Stimulated activated naive CD8-positive, alpha-beta T cell treated with anti-CD3 and anti-CD28 coated beads, Interleukin-15, amount 100 ng/mL, for 72 hours (primary cell): ENCODE measurements around the gene WDTC1.

Experiments
- ATAC-seq: fragments of 150-1000 bp; cut with Tn5 transposase; 2 replicates; pipeline ENCODE4 v1.10.0; 2021; ENCODE audit warnings: mild to moderate bottlenecking, moderate library complexity
- DNase-seq, 2 donors: peaks; one replicate each; pipeline ENCODE4 v3.0.0; 2021 to 2022
- H3K27ac Mint-ChIP-seq, 2 donors: one replicate each; pipeline ENCODE4 v1.8.0; 2022; ENCODE audit warnings: mild to moderate bottlenecking in 2 of 2, mixed read lengths in 2 of 2, moderate library complexity in 2 of 2
- H3K27me3 Mint-ChIP-seq: one replicate; pipeline ENCODE4 v1.8.0; 2022; ENCODE audit warnings: mixed read lengths
- H3K4me1 Mint-ChIP-seq: one replicate; pipeline ENCODE4 v1.8.0; 2022; ENCODE audit warnings: mild to moderate bottlenecking, mixed read lengths
- H3K4me3 Mint-ChIP-seq, 2 donors: one replicate each; pipeline ENCODE4 v1.8.0; 2022; ENCODE audit warnings: mild to moderate bottlenecking in 2 of 2, mixed read lengths in 2 of 2, moderate library complexity in 1 of 2
- H3K9me3 Mint-ChIP-seq, 2 donors: one replicate each; pipeline ENCODE4 v1.8.0; 2022; ENCODE audit warnings: mixed read lengths in 2 of 2

The WDTC1 gene

DNA sequence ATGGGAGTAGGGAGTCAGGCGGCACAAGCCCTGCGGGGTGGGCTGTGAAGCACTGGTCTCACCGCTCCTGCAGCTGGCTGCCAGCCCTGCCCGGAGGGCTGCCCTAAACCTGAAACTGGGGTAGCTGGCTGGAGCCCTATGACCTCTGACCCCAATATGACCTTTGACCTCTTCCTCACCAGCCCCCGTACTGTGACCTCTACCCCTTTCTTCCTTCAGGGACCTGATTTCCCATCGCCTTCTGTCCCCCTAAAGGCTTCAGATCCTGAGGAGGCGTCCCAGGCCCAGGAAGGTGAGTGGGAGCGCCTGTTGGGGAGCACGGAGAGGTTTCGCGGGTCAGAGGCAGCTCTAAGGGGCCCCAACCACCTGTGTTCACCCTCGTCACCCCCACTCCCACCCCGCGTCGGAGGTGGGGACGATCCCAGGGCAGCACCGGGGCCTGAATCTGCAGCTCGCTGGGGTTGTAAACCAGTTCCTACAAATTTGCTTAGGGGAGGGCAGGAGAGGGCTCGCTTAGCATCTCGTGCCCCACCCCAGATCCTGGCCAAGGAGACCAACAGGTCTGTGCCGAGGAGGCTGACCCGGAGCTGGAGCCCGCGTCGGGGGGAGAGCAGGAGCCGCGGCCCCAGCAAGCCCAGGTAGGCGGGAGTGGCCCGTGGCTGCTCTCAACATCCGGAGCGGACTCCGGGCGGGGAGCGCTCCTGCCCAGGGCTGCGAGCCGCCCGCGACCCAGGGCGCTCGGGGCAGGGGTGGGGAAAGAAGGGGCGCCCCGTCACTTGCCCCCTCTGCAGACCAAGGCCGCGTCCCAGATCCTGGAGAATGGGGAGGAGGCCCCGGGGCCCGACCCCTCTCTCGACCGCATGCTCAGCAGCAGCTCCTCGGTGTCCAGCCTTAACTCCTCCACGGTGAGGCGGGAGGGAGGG lies 114.7 kb downstream of the WDTC1 start:
- H3K9me3 Mint-ChIP-seq: no peaks in the 10 kb centered on the region
- ATAC-seq (peak; percentile 61), DNase-seq (no peak)
- H3K27ac Mint-ChIP-seq: no peak overlapping the region
- no peaks in the 10 kb centered on the region for H3K27me3 Mint-ChIP-seq
- peak overlapping the region in 1 of 2 donors; percentile 79 for H3K4me3 Mint-ChIP-seq
- H3K4me1 Mint-ChIP-seq: peaks cover 27% of the 10 kb centered on the region

DNA sequence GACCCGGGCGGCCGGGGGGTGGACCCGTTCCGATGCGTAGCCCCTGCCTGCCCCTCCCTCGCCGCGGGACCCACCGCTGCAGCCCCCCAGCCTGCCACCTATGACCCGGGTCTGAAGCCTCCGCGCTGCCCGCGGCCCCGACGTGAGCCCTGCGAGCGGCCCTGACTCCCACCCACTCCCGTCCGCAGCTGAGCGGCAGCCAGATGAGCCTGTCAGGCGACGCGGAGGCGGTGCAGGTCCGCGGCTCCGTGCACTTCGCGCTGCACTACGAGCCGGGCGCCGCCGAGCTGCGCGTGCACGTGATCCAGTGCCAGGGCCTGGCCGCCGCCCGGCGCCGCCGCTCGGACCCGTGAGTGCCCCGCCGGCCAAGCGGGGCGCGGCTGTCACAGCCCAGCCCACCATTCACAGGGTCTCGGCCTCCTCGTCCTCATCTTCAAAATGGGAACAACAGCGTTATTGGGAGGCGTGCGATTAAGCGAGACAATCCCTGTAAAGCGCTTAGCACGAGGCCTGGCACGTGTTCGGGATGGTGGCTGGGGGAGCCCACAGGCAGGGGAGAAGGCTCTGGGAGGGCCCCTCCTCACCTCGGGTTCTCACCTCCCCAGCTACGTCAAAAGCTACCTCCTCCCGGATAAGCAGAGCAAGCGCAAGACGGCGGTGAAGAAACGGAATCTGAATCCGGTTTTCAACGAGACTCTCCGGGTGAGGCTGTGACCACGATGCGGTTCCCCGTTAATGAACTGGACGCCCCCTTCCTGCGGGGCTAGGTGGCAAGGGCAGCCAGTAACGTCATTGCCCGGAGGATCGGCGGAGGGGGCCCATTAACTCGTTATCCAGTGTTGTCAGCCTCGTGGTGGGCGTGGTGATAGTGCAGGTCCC lies 115.6 kb downstream of the WDTC1 start:
- Mint-ChIP-seq H3K27ac (no peak overlapping the region), H3K27me3 (no peaks in the 10 kb centered on the region), H3K4me3 (peak overlapping the region in 1 of 2 donors; percentile 41), H3K4me1 (peaks cover 21% of the 10 kb centered on the region), H3K9me3 (no peaks in the 10 kb centered on the region)
- DNase-seq (no peak), ATAC-seq (peak; percentile 41)

DNA sequence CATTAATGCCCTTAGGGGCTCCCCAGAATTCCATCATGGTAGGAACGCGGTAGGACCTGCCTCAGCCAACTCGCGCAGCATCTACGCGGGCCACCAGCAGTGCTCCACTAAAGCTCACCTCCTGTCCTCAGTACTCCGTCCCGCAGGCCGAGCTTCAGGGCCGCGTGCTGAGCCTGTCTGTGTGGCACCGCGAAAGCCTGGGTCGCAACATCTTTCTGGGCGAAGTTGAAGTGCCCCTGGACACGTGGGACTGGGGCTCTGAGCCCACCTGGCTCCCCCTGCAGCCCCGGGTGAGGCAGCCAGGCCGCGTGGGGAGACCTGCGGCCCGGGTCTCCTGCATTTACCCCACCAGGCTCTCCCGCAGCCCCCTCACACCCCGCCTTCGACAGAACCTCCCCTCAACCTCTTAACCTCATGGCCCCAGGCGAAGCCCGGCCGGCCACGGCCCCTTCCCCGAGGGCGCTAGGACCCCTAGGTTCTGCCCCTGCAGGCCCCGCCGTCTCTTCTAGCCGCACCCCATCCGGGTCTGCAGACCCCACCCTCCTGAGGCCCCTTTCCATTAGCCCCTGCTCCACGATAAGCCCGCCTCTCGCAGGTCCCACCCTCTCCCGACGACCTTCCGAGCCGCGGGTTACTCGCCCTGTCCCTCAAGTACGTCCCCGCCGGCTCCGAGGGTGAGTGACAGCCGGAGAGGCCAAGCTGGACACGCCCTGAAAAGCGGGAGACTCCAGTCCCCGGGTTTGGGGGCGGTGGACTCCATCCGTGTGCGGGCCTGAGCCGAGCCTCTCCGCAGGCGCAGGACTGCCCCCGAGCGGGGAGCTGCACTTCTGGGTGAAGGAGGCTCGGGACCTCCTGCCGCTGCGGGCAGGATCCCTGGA lies 116.5 kb downstream of the WDTC1 start:
- ATAC-seq (no peak), DNase-seq (no peak)
- Mint-ChIP-seq H3K27ac (peak overlapping the region in 1 of 2 donors; percentile 63), H3K9me3 (no peaks in the 10 kb centered on the region), H3K4me1 (peaks cover 21% of the 10 kb centered on the region), H3K27me3 (no peaks in the 10 kb centered on the region), H3K4me3 (no peak overlapping the region)

DNA sequence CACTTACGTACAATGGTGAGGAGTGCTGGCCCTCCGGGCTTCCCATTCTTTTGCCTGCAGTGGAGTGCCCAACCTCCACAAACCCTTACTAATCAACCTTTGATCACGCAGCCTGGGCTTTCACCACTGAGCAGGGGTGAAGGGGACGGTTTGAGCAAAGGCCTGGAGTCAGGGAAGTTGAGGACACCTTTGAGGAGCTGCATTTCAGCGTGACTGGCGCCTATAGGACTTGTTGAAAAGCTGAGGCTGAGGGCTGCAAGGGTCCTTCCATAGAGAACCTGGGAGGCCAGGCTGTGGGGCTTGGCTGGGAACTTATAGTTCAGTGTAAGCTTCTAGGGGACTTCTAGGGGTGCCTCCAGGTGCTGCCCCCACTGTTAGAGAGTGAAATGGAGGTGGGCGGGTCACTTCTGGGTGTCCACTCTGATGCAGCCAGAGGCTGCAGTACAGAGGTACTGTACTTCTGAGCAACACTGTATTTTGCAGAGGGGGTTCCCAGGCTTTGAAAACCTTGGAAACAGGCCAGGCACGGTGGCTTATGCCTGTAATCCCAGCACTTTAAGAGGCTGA lies 117.2 kb downstream of the WDTC1 start:
- DNase-seq: no peak
- Mint-ChIP-seq H3K27me3 (no peaks in the 10 kb centered on the region), H3K4me3 (no peak overlapping the region), H3K27ac (peak overlapping the region in 1 of 2 donors; percentile 63), H3K4me1 (peaks cover 24% of the 10 kb centered on the region), H3K9me3 (no peaks in the 10 kb centered on the region)
- ATAC-seq: no peak

DNA sequence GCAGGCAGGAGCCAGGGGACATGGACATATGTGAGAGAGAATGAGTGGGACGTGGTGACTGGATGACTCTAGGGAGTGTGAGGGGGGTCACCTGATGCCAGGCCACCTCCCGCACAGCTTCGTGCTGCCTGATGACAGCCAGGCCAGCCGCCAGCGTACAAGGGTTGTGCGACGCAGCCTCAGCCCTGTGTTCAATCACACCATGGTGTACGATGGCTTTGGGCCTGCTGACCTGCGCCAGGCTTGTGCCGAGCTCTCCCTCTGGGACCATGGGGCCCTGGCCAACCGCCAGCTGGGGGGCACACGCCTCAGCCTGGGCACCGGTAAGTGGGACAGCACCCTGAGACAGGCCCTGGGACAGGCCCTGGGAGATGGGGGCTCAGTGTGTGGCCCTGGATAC lies 118.7 kb downstream of the WDTC1 start:
- H3K9me3 Mint-ChIP-seq: no peaks in the 10 kb centered on the region
- H3K4me1 Mint-ChIP-seq: peaks cover 39% of the 10 kb centered on the region
- H3K4me3 Mint-ChIP-seq: no peak overlapping the region

DNA sequence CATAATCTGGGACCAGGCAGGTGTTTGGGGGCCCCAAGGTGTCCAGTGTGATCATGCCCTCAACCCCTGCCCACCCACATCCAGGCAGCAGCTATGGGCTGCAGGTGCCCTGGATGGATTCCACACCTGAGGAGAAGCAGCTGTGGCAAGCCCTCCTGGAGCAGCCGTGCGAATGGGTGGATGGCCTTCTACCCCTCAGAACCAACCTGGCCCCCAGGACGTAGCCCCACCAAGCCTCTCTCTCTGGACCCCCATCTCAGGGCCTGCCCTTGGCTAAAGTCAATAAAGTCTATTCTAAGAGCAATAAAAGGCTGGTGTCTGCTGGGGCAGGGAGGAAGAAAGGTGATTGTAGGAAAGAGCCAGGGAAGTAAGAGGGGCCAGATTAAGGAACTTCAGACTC lies 119.2 kb downstream of the WDTC1 start:
- Mint-ChIP-seq H3K9me3 (no peaks in the 10 kb centered on the region), H3K27me3 (peaks cover under 1% of the 10 kb centered on the region), H3K4me3 (no peak overlapping the region), H3K27ac (no peak overlapping the region), H3K4me1 (peaks cover 40% of the 10 kb centered on the region)
- ATAC-seq: no peak
- DNase-seq: no peak

More for the DNA sequence above, 118.7 kb downstream of the WDTC1 start:
- no peak for ATAC-seq
- H3K27me3 Mint-ChIP-seq: no peaks in the 10 kb centered on the region
- no peak for DNase-seq
- no peak overlapping the region for H3K27ac Mint-ChIP-seq

DNA sequence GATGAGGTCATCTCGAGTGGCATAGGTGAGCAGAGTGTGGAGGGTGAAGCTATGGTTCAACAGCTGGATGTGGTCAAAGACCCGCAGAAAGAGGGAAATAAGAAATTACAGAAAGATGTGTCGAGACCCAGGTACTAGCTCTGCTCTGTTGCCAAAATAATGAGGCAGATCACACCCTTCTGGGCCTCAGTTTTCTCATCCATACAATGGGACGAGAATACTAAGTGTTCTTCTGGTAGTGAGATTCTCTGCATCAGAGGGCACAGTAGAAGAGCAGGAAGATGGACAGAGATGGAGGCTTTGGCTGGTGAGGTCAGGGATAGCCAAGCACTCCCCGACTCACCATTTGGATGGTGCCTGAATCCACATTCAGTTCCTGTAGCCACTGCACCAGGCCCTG lies 121.3 kb downstream of the WDTC1 start:
- Mint-ChIP-seq H3K4me1 (peaks cover 52% of the 10 kb centered on the region), H3K4me3 (peak overlapping the region in 1 of 2 donors; percentile 32), H3K9me3 (no peaks in the 10 kb centered on the region), H3K27me3 (peaks cover 8% of the 10 kb centered on the region), H3K27ac (peak overlapping the region in 1 of 2 donors; percentile 81)
- ATAC-seq (no peak), DNase-seq (no peak)

DNA sequence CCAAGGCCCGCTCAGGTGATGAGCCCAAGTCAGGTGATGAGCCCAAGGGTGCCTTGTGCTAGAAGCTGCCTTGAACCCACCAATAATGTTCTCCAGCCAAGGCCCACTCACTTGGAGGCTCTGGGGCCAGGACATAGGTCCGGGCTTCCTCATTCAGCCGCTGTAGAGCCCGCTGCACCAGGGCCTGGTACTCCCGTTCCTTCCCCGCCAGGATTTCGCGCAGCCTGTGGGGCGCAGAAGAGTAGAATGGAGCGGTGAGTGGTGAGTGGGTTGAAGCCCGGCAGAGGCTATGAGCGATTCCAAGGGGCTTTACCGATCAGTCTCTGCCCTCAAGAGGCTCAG lies 121.8 kb downstream of the WDTC1 start:
- H3K4me3 Mint-ChIP-seq: peak overlapping the region; percentile 78 to 84
- no peak overlapping the region for H3K27ac Mint-ChIP-seq
- ATAC-seq (no peak), DNase-seq (no peak)
- peaks cover 8% of the 10 kb centered on the region for H3K27me3 Mint-ChIP-seq
- peaks cover 56% of the 10 kb centered on the region for H3K4me1 Mint-ChIP-seq
- no peaks in the 10 kb centered on the region for H3K9me3 Mint-ChIP-seq

DNA sequence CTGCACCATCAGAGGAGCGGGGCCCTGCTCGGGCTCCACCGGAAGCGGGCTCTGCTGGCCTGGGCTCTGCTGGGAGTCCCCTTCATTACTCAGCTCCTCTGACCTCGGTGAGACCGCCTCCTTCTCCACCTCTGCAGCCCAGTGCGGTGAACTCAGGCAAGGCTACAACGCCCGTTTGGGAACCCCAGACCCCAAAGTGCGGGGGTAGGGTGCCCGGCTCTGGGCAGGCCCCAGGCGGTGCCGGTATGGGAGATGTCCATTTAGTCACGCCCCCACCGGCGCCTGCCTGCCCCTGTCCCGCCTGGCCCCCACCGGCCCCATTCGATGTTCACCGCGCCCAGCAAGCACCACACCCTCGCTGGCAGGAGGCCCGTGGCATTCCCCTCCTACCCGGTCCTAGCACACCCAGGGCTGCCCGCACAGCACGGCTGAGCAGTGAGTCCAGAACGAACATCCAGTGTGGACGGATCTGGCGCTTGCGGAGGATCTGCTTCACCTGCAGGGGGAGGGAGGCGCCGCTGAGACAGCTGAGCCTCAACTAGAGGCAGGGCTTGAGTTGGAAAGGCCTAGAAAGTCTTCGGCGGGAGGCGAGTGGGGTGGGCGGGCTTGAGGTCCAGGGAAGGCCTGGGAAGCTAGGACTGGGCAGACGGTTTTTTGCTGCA lies 122.3 kb downstream of the WDTC1 start:
- no peaks in the 10 kb centered on the region for H3K9me3 Mint-ChIP-seq
- peak overlapping the region; percentile 78 to 84 for H3K4me3 Mint-ChIP-seq
- peaks cover 56% of the 10 kb centered on the region for H3K4me1 Mint-ChIP-seq
- H3K27me3 Mint-ChIP-seq: peaks cover 8% of the 10 kb centered on the region
- DNase-seq (peak in 1 of 2 donors; percentile 62), ATAC-seq (peak; percentile 69)
- peak overlapping the region; percentile 46 to 90 for H3K27ac Mint-ChIP-seq

DNA sequence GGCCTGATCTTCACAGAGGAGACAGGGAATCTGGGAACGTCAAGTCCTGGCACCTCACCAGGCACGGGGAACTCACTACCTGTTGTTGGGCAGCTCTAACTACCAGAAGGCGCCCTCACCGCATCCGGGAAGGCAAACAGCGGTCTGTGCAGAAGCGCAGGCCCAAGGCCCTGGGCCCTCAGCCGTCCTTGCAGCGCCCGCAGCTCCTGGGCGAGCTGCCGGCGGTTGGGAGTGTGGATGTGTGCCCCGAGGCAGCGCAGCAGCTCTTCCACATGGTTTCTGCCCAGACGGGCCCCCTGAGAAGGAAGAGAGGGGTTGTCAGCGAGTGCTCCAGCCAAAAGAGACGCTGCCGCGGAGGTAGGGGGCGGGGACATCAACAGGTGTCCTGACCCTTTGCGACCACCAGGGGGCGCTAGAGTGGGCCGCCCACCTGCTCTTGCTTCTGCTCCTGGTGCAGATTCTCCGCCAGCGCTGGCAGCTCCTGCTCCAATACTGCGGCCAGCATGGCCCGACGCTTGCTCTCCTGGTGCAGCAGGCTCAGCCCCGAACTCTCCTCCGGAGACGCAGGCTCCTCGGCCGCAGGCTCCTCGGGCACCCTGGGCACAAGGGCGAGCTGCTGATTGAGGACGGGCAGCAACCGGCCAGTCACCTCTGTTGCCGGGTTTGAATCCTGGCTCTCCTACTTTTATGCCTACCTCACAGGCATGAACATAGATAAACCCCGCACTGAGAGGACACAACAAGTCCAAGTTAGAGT lies 123.0 kb downstream of the WDTC1 start:
- Mint-ChIP-seq H3K4me1 (peaks cover 56% of the 10 kb centered on the region), H3K9me3 (no peaks in the 10 kb centered on the region), H3K27ac (peak overlapping the region; percentile 46 to 90), H3K27me3 (peaks cover 8% of the 10 kb centered on the region), H3K4me3 (peak overlapping the region; percentile 78 to 84)
- ATAC-seq (peak; percentile 68), DNase-seq (peak; percentile 86 to 87)
